Eye (tissue), 1 donor: ENCODE measurements around the gene GLIPR2.
"Not testable (repeated sequence)": the region's sequence is repeated elsewhere in the genome, so short reads cannot be mapped to it uniquely, and the experiment has no call there.

ENCODE experiments used
- DNase-seq: peaks from one replicate; pipeline ENCODE4 v3.0.0-alpha.2; 2015

The GLIPR2 gene, protein sequence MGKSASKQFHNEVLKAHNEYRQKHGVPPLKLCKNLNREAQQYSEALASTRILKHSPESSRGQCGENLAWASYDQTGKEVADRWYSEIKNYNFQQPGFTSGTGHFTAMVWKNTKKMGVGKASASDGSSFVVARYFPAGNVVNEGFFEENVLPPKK

GRCh38 chr9:36136272-36136893 is at the start of gene GLIPR2:
GLIPR2 (plus strand) TSS chr9:36136733; CDS start chr9:36136779, 46 bp downstream.
- peak; percentile 78 for DNase-seq

DNA sequence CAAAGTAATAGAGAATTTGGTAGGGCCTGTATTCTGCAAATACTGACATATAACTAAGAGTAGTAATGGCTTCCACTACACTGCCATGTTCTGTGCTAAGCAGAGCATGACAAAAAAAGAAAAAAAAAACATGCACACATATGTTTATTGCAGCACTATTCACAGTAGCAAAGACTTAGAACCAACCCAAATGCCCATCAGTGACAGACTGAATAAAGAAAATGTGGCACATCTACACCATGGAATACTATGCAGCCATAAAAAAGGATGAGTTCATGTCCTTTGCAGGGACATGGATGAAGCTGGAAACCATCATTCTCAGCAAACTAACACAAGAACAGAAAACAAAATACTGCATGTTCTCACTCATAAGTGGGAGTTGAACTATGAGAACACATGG is 49.5 kb upstream of the GLIPR2 start:
- not testable (repeated sequence) for DNase-seq

- DNase-seq, result no peak
These were observed 48.5 kb upstream of the GLIPR2 start for GRCh38 chr9:36088020-36088419.

DNA sequence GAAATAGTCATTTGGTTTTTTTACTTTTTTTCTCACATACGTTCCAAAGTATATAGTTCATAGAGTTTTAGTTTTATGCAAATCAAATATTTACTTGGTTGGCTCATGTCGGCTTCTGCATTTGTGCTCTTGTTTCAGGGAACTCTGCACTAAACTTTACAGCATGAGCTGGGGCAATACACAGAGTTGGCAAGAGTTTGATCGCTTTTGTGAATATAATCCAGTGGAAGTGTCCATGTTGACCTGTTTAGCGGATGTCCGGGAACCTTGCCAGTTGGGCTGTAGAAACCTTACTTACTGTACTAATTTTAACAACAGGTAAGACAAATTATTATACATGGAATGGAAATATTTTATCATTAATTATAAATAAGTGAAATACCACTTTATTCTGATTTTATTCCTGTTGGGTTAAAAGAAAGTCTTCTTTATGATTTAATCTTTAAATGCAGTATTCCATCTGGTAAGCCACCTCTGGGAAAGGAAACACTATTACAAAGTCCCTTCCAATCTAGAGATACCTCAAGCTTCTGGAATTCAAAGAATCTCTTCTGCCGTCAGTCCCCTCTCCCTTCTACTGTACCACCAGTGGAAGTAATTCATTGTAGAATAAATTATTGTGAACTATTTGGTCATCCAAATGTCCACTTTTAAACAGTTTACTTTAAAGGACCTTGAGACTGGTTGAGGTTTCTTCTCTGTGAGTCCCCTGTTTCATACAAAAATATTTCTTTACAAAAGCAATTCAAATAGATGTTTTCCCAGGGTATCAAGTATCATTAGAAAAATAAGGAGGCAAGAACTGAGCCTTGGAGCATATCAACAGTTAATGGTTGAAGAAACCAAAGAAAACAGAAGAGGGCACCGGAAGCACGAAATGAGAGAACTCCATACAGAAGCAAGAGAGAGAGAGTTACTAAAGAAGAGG is 45.2 kb upstream of the GLIPR2 start:
- no peak for DNase-seq

GRCh38 chr9:36092014-36092413 is 44.5 kb upstream of the GLIPR2 start:
- DNase-seq, result no peak

DNA sequence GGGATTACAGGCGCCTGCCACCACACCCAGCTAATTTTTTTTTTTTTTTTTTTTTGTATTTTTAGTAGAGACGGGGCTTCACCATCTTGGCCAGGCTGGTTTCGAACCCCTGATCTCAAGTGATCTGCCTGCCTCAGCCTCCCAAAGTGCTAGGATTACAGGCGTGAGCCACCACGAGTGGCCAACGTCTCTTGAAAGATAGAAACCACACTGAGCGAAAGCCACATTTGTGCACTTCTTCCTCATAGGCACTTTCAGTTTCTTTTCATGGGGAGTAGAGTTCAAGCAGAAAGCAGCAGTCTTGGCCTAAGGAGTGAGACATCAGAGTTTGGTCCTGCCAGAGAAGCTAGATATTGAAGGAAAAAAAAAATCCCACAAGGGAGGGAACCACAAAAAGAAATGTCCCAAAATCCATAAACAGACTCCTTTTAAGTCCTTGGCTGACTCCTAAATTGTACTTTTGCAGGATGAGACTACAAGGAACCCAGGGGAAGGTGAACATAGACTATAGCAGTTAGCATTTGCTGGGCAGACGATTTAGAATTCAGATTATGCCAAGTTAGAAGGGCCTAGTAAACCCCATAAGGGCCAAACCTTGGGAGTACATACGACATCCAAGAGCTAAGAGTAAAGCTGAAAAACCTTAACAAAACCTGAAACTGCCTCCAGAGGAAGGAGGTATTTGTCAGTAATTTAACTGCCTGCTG is 43.9 kb upstream of the GLIPR2 start:
- DNase-seq, result no peak

- no peak for DNase-seq
These were observed 43.1 kb upstream of the GLIPR2 start for GRCh38 chr9:36093384-36093783.

- no peak for DNase-seq
These were observed 36.8 kb upstream of the GLIPR2 start for GRCh38 chr9:36099718-36100117.

DNA sequence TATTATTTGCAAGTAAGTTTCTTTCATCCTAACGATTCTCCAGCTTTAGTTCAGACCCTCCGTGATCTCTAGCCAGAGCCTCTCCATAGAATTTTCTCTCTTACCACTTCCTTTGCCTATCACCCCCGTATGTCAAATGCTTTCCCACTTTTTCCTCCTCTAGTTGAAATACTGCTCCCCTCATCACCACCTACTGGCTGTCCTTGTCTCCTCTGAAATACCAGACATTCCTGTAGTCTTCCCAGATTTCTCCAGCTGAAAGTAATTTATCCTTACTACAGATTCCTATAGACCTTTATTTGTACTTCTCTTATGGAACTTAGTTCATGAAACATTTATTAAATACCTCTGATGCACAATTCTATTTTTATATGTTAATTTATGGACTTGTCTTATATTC is 36.0 kb upstream of the GLIPR2 start:
- DNase-seq, result no peak

GRCh38 chr9:36101916-36102741 is 34.4 kb upstream of the GLIPR2 start:
- peak; percentile 30 for DNase-seq

DNA sequence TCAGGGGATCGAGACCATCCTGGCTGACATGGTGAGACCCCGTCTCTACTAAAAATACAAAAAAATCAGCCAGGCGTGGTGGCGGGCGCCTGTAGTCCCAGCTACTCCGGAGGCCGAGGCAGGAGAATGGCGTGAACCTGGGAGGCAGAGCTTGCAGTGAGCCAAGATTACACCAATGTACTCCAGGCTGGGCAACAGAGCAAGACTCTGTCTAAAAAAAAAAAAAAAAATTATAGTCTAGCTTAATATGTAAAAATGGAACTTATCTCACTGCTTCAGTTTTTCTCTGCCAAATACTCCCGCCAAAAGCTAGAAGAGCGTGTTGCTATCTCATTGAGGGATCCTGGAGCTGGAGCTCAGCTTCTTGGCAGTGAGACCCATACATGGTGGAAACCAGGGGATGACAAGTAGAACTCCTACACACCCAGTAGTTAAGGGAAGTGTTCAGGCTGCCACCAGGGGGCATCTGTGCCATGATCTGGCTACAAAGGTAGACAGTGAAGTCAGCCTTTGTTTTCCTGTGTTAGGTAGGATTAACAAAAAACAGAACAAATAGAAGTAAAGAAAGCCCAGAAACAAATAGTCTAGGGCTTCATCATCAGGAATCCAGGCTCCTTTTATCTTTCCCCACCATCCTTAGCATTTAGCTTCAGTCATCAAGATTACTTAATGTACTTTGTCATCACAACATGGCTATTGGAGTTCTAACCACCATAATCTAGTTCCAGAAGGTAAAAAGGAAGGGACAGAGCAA is 33.6 kb upstream of the GLIPR2 start:
- peak; percentile 82 for DNase-seq

DNA sequence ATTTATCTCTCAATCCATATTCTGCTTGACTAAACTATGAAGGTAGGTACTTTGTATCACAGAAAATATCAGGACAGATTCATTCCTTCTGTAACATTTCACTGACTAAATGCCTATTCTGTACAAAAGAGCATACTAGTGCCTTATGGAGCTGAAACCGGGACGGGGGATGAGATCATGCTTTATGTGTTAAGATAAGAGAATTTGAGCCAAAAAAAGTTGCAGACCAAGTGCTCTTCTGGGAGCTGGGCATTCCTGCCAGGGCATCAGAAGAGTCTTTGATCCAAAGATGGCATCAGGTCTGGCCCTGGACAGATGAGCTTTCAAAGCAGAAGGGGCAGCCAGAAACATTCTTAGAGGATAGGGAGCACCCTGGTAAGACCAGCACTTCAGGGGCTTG is 27.5 kb upstream of the GLIPR2 start:
- DNase-seq, result no peak

DNA sequence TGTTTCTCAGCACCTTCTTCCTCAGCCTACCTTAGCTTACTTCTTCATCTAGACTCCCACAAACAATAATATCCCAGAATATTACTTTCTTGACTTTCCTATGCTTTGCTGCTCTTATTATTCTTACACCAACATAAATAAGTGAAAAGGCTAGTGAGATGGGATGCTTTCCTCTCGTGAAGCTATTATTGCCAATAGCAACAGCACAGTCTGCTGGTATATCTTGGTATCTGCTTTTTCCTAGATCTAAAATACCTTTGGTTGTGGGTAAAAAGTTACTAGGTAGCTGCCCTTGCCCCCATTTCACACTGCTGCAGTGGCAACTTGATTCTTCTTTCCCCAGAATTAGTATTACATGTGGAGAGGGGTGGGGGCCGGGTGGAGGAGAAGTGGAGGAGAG is 26.1 kb upstream of the GLIPR2 start:
- no peak for DNase-seq

GRCh38 chr9:36112516-36112915 is 24.0 kb upstream of the GLIPR2 start:
- no peak for DNase-seq

GRCh38 chr9:36113999-36114398 is 22.5 kb upstream of the GLIPR2 start:
- no peak for DNase-seq

DNA sequence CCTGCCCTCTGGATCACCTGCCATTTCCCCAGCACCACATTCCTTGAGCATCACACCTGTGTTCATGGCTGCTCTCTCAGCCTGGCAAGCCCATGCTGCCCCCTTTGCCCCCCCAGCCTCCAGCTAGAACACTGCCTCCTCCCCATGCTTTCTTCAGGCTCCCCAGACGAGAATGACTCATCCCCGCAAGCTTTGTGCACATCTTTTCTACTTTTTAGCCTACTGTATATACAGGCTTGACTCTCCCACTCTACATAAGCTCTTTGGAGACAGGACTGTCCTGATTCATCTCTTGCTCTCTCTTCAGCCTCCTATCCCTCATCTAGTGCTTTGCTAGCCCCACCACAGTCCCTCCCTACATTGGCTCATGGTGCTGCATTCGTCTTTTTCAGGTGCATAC is 19.9 kb upstream of the GLIPR2 start:
- no peak for DNase-seq

DNA sequence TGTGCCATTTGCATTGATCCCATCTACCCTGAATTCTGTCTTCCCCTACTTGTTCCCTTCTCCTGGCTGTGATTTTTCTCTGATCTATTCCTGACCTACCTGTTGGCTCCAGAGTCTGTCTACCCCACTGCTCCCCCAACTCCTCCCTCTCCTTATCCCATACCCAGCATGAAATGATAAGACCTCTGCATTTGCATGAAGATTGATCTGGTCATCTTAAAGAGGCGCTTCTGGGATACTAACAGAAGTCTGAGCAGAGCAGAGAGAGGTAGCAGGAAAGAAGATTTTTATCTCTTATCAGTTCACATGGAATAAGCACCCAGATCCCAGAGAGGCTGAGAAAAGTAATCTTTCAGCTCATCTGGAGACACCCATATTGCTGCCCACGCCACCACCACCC is 18.3 kb upstream of the GLIPR2 start:
- DNase-seq, result no peak

DNA sequence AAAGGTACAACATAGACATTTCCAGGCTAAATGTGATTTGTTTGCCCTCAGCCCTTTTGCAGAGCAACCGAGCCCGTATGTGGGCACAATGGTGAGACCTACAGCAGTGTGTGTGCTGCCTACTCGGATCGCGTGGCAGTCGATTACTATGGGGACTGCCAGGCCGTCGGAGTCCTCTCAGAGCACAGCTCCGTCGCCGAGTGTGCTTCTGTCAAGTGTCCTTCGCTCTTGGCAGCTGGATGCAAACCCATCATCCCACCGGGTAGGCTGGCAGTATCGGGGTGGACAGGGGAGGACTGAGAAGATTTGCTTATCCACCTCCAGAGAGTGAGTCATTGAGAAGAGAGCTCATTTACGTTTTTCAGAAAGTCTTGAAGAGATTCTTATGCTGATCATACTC is 17.8 kb upstream of the GLIPR2 start:
- no peak for DNase-seq

DNA sequence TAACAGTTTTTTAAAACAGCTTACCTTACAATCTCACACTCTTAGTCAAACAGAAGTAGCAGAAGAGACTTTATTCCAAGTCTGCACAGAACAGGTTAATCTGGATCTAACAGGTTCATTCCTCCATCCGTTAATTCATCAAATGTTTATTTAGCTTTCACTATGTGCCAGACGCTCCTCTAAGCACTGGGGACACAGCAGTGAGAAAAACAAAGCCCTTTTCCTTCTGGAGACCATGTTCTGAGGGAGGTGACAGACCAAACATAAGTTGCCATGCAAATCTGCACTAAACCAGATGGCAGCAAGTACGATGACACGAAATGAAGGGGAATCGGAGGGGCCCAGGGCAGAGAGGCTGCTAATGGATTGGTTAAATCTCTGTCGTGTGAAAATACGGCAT is 17.1 kb upstream of the GLIPR2 start:
- no peak for DNase-seq

- DNase-seq, result no peak
These were observed 15.8 kb upstream of the GLIPR2 start for GRCh38 chr9:36120705-36121104.

- DNase-seq, result no peak
These were observed 14.6 kb upstream of the GLIPR2 start for GRCh38 chr9:36121971-36122370.

DNA sequence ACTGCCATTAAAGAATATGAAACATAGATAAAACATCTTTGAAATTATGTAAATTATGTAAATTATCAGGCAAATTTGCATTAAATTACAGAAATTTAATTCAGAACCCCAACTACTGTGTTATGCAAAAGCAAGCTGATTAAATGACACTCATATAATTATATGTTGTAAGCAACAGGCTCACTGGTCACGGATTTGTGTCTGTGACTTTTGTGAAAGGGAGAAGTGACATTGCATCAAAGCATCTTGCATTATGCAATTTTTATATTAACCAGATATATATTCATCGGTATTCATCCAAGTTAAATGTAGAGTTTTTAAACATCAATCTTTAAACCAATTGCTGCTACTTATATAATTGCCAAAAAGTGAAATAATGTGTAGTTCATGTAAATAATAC is 13.0 kb upstream of the GLIPR2 start:
- no peak for DNase-seq
